MV-4-11 (cell line): ENCODE measurements around the gene ZNF574.
A peak's percentile ranks its signal among the peaks of the same experiment; 100 is the strongest.

Experiments
- DNase-seq: peaks from one replicate; lab custom pipeline; 2025; lab: John Stamatoyannopoulos, UW

ZNF574 gene

GRCh38 chr19:42079886-42080763 lies 4.2 kb downstream of the ZNF574 start:
- DNase-seq = no peak

GRCh38 chr19:42080764-42081375 lies 4.9 kb downstream of the ZNF574 start:
- DNase-seq = no peak

- DNase-seq = peak; percentile 57
Measured at GRCh38 chr19:42081584-42082203, 5.7 kb downstream of the ZNF574 start.

- DNase-seq = no peak
Measured at GRCh38 chr19:42083537-42083936, 7.6 kb downstream of the ZNF574 start.

GRCh38 chr19:42086188-42086736 lies 10.3 kb downstream of the ZNF574 start:
- no peak for DNase-seq

- DNase-seq = no peak
Measured at GRCh38 chr19:42086770-42087550, 11.0 kb downstream of the ZNF574 start.

GRCh38 chr19:42088471-42089190 lies 12.7 kb downstream of the ZNF574 start:
- DNase-seq = peak; percentile 57

- DNase-seq = peak; percentile 57
Measured at GRCh38 chr19:42089191-42089750, 13.3 kb downstream of the ZNF574 start.

GRCh38 chr19:42089772-42090171 lies 13.8 kb downstream of the ZNF574 start:
- DNase-seq = no peak

- no peak for DNase-seq
Measured at GRCh38 chr19:42090672-42091071, 14.7 kb downstream of the ZNF574 start.

- DNase-seq = no peak
Measured at GRCh38 chr19:42091300-42091699, 15.3 kb downstream of the ZNF574 start.

GRCh38 chr19:42091742-42092141 lies 15.8 kb downstream of the ZNF574 start:
- DNase-seq = no peak

GRCh38 chr19:42092350-42092749 lies 16.4 kb downstream of the ZNF574 start:
- peak; percentile 49 for DNase-seq

GRCh38 chr19:42093505-42093904 lies 17.5 kb downstream of the ZNF574 start:
- DNase-seq = no peak

- no peak for DNase-seq
Measured at GRCh38 chr19:42093926-42094325, 18.0 kb downstream of the ZNF574 start.

- no peak for DNase-seq
Measured at GRCh38 chr19:42095142-42095813, 19.3 kb downstream of the ZNF574 start.

- DNase-seq = no peak
Measured at GRCh38 chr19:42095814-42096230, 19.9 kb downstream of the ZNF574 start.

GRCh38 chr19:42096255-42096837 lies 20.4 kb downstream of the ZNF574 start:
- no peak for DNase-seq

GRCh38 chr19:42097461-42097860 lies 21.5 kb downstream of the ZNF574 start:
- DNase-seq = no peak

GRCh38 chr19:42098781-42099180 lies 22.8 kb downstream of the ZNF574 start:
- DNase-seq = no peak
